K562 (cell line): ENCODE results near the gene THEMIS. TPM values are rescaled to one million over a fixed set of nuclear protein-coding genes. Genes with fewer than 3 reads are reported as not detected.
"Not testable (repeated sequence)": the region's sequence is repeated elsewhere in the genome, so short reads cannot be mapped to it uniquely, and the experiment has no call there.

ENCODE experiments used
- ATAC-seq: fragments of 200-7000 bp; cut with Tn5 transposase; 3 replicates; pipeline ENCODE4 v1.9.1; 2020; ENCODE audit warnings: moderate library complexity
- BruUV-seq: library from RNA; stranded (reverse); fragments of 400-500 nt; replicated peaks from 2 replicates; lab custom pipeline; 2021; lab: Mats Ljungman, UMichigan
- CTCF ChIA-PET: fragments of 300-600 bp; formaldehyde crosslinking; extraction: SDS; loops from one replicate; lab custom pipeline; 2021; ENCODE audit warnings: low intra/inter-chr PET ratio; lab: Yijun Ruan, JAX
- POLR2A ChIA-PET: fragments of 300-600, 350-650 bp; sonication (Branson Sonifier 250); formaldehyde crosslinking; extraction: SDS; loops from one replicate; lab custom pipeline; 2021; ENCODE audit warnings: antibody characterized with exemption, inconsistent platforms; lab: Yijun Ruan, JAX
- DNase-seq, 4 experiments: peaks; one replicate each; pipeline versions ENCODE4 v3.0.0 to v3.0.0-alpha.2; 2011 to 2018; ENCODE audit warnings: low spot score in 3 of 4, mixed read lengths in 3 of 4; ENCODE audit errors: extremely low read depth in 1 of 4
- FAIRE-seq: peaks from 2 replicates; lab custom pipeline; 2011; peaks lifted over from hg19 to GRCh38; lab: Jason Lieb, UNC
- H2AFZ ChIP-seq: 2 replicates; pipeline ENCODE4 v1.6.0; 2011; ENCODE audit warnings: low read depth, low read length, control low read depth, inconsistent platforms
- H3K27ac ChIP-seq: fragments of 200-600 bp; 3 replicates; pipeline ENCODE4 v1.8.0; 2011; ENCODE audit warnings: low read depth, mild to moderate bottlenecking, control low read depth, inconsistent platforms, low read length, moderate library complexity, mixed read lengths; ENCODE audit errors: extremely low read depth
- H3K27me3 ChIP-seq, 2 experiments: fragments of 300-600 bp in 1 of 2; 2 replicates in 1 of 2; 3 replicates in 1 of 2; pipeline versions ENCODE4 v1.6.0 to v1.8.0; 2011; ENCODE audit warnings: inconsistent platforms in 2 of 2, low read length in 2 of 2, mild to moderate bottlenecking in 1 of 2, mixed read lengths in 1 of 2, moderate library complexity in 1 of 2; ENCODE audit not compliant: control insufficient read depth in 2 of 2, insufficient read depth in 2 of 2
- H3K36me3 ChIP-seq: fragments of 300-600 bp; 3 replicates; pipeline ENCODE4 v1.8.0; 2011; ENCODE audit warnings: mild to moderate bottlenecking, low read length, inconsistent platforms; ENCODE audit not compliant: control insufficient read depth, insufficient read depth
- H3K4me1 ChIP-seq, 2 experiments: fragments of 200-600 bp in 1 of 2; replicated peaks in 1 of 2; 2 replicates in 1 of 2; 3 replicates in 1 of 2; pipeline versions ENCODE4 v1.5.1 to v1.8.0; 2011; ENCODE audit warnings: inconsistent platforms in 2 of 2, low read length in 2 of 2, mild to moderate bottlenecking in 1 of 2, mixed read lengths in 1 of 2, moderate library complexity in 1 of 2; ENCODE audit not compliant: control insufficient read depth in 2 of 2, insufficient read depth in 2 of 2
- H3K4me2 ChIP-seq: 2 replicates; pipeline ENCODE4 v1.6.1; 2011; ENCODE audit warnings: low read length, control low read depth, inconsistent platforms, mixed read lengths; ENCODE audit not compliant: insufficient read depth
- H3K4me3 ChIP-seq: fragments of 200-600 bp; sonication (generic), shearing (Covaris generic); 2 replicates; pipeline ENCODE4 v1.5.1; 2016; ENCODE audit warnings: control low read depth, inconsistent platforms
- H3K79me2 ChIP-seq: fragments of 200-600 bp; 3 replicates; pipeline ENCODE4 v1.8.0; 2011; ENCODE audit warnings: low read length, inconsistent platforms; ENCODE audit not compliant: control insufficient read depth, insufficient read depth
- H3K9ac ChIP-seq, 2 experiments: 2 replicates each; pipeline versions ENCODE4 v1.6.0 to v1.6.1; 2011; ENCODE audit warnings: low read depth in 2 of 2, low read length in 2 of 2, control low read depth in 1 of 2, inconsistent platforms in 1 of 2, mild to moderate bottlenecking in 1 of 2, mixed read lengths in 1 of 2; ENCODE audit not compliant: insufficient read depth in 1 of 2
- H3K9me1 ChIP-seq: one replicate; pipeline ENCODE4 v1.6.0; 2011; ENCODE audit warnings: inconsistent platforms, mild to moderate bottlenecking, low read length, moderate library complexity; ENCODE audit not compliant: control insufficient read depth, insufficient read depth
- H3K9me3 ChIP-seq: replicated peaks from 2 replicates; pipeline ENCODE4 v1.5.1; 2011; ENCODE audit warnings: low read depth, low read length, inconsistent platforms; ENCODE audit not compliant: control insufficient read depth, insufficient read depth
- H4K20me1 ChIP-seq: replicated peaks from 2 replicates; pipeline ENCODE4 v1.6.1; 2011; ENCODE audit warnings: low read length, inconsistent platforms, mixed read lengths; ENCODE audit not compliant: control insufficient read depth, insufficient read depth
- CC2D1A ChIP-seq: fragments of 450-650 bp; IDR thresholded peaks from 2 replicates; pipeline ENCODE4 v1.6.1; 2017; ENCODE audit warnings: mild to moderate bottlenecking
- CSDE1 ChIP-seq, 2 experiments: fragments of 450-650 bp; IDR thresholded peaks; 2 replicates each; pipeline ENCODE4 v1.6.1; 2016; ENCODE audit warnings: mild to moderate bottlenecking in 1 of 2
- HDAC1 ChIP-seq, 2 experiments: fragments of 450-650 bp; IDR thresholded peaks; 2 replicates each; pipeline ENCODE4 v1.6.1; 2016 to 2017; ENCODE audit warnings: inconsistent platforms in 1 of 2, mild to moderate bottlenecking in 1 of 2, moderate library complexity in 1 of 2
- PHB2 ChIP-seq: fragments of 450-650 bp; IDR thresholded peaks from 2 replicates; pipeline ENCODE4 v1.6.1; 2017; ENCODE audit warnings: low read depth
- TRIM24 ChIP-seq, 2 experiments: fragments of 450-650 bp; IDR thresholded peaks; 2 replicates each; pipeline ENCODE4 v1.6.1; 2016
- ZFPM2 ChIP-seq: fragments of 250-450 bp; sonication (Bioruptor Pico); IDR thresholded peaks from 2 replicates; pipeline ENCODE4 v1.5.1; 2022; ENCODE audit warnings: mild to moderate bottlenecking
- ZNF707 ChIP-seq: fragments of 250-450 bp; sonication (Bioruptor Pico); conservative IDR thresholded peaks from 2 replicates; pipeline ENCODE4 v1.8.0; 2022; ENCODE audit warnings: inconsistent platforms, mild to moderate bottlenecking, moderate library complexity
- WGBS: fragments of 100-300 bp; shearing (Covaris generic); methylation state at CpG from one replicate; pipeline ENCODE4 v1.1.6; 2016; ENCODE audit warnings: low coverage, mixed read lengths; ENCODE audit not compliant: insufficient coverage; ENCODE audit errors: missing lambda C conversion rate; 5-methylcytosine and 5-hydroxymethylcytosine counted together
- in situ Hi-C: fragments of 300-500 bp; cut with MboI; formaldehyde crosslinking; loops from 4 replicates; pipeline ENCODE4 v1.15.0; 2018; ENCODE audit warnings: inconsistent platforms, mixed read lengths
- intact Hi-C: fragments of 100-400 bp; cut with micrococcal nuclease; formaldehyde crosslinking; loops from 2 replicates; pipeline ENCODE4 v1.14.2; 2022
- polyA plus RNA-seq, 8 experiments: library from polyadenylated mRNA; depleted of rRNA in 4 of 8; stranded (reverse) in 5 of 8; unstranded in 3 of 8; fragments of >200 nt; fragmentation: Nextera tagmentation in 2 of 8; fragmentation: Illumina TruSeq in 1 of 8; extraction: Ambion mirVana in 2 of 8; extraction: Trizol in 1 of 8; gene quantifications; 2 replicates each; pipeline versions ENCODE4 v1.2.1 to v1.2.3, GENCODE V29; 2011 to 2014; ENCODE audit warnings: inconsistent platforms in 1 of 8, missing spikeins in 1 of 8
- total RNA-seq, 7 experiments: library from RNA; depleted of rRNA in 6 of 7; stranded (reverse); fragments of >200 nt in 6 of 7; fragmentation: Illumina TruSeq in 2 of 7; extraction: Trizol in 2 of 7; gene quantifications; 2 replicates each; pipeline versions ENCODE4 v1.2.1 to v1.2.3, GENCODE V29; 2011 to 2021; ENCODE audit warnings: low replicate concordance in 1 of 7

THEMIS gene
- total and polyA plus RNA-seq, 9 of the 15 experiments (the other 6 are each of a cell fraction or from before 2014, with no cell fraction given) = 0.09 TPM; not detected in 8

DNA sequence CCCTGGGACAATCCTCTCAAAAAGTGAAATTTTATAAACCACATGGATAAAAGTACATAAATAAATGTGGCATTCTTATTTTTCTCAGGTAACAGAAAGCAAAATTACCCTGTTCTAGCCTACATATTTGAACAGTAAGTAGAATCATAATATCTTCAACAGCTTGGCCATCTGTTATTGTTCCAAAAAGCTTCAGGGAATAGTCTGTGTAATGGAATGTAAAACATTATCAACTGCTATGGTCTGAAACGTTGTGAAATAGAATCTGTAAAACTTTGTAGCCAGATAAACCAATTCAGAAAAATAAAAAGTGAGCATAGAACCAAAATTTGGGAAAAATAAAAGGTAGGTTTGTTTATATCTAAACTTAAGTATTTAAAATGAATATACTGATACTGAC, 114.7 kb downstream of the THEMIS start (continued):
- no peak for TF ChIP-seq HDAC1 (IDR thresholded peaks at IDR 0.05)

DNA sequence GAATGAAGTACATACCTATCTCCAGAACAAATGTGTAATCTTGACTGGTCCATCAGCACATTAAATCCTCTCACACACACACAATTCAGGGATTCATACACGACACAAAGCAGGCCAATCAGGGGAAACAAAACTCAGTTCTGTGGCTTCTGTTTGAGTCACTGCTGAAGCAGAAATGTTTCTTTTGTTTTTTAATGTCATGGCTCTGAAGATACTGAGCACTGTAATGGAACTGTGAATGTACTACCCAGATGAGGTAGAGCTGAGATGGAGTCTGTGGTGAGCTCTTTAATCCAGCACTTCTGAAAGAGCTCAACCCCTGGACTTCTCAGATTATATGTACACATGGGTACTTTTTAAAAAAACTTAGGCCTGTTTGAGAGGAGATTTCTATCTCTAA, 116.4 kb downstream of the THEMIS start:
- no peaks in the 10 kb centered on the region for H4K20me1 ChIP-seq
- H3K9me1 ChIP-seq = no peaks in the 10 kb centered on the region
- in situ Hi-C loops (no loop called here), intact Hi-C loops (no loop called here)
- no peak overlapping the region for H3K9ac ChIP-seq
- ChIA-PET CTCF (no interaction called here), POLR2A (no interaction called here)
- 0% methylated on average over 1 of the region's 1 CpG for WGBS
- H3K79me2 ChIP-seq = no peaks in the 10 kb centered on the region
- H3K27me3 ChIP-seq = no peaks in the 10 kb centered on the region
- no peak overlapping the region for H2AFZ ChIP-seq
- no peak overlapping the region for H3K27ac ChIP-seq
- no peak overlapping the region for H3K4me2 ChIP-seq
- DNase-seq (no peak), FAIRE-seq (no peak), ATAC-seq (no peak)
- no TSS peak for BruUV-seq
- no peak overlapping the region for H3K4me3 ChIP-seq
- no peaks in the 10 kb centered on the region for H3K36me3 ChIP-seq
- no peaks in the 10 kb centered on the region for H3K4me1 ChIP-seq
- H3K9me3 ChIP-seq = no peaks in the 10 kb centered on the region
- TF ChIP-seq TRIM24 (IDR thresholded peaks at IDR 0.05) = no peak
- TF ChIP-seq CC2D1A = no peak
- TF ChIP-seq ZFPM2 (CRISPR knock-in tag) = no peak
- no peak for TF ChIP-seq ZNF707 (CRISPR knock-in tag)
- no peak for TF ChIP-seq PHB2
- no peak for TF ChIP-seq CSDE1 (IDR thresholded peaks at IDR 0.05)

- H3K27ac ChIP-seq, H3K9ac ChIP-seq, H3K79me2 ChIP-seq, DNase-seq, BruUV-seq, H3K4me1 ChIP-seq, FAIRE-seq, H3K9me1 ChIP-seq, ATAC-seq, H3K36me3 ChIP-seq, POLR2A ChIA-PET, H3K27me3 ChIP-seq, H3K4me2 ChIP-seq, H2AFZ ChIP-seq, in situ Hi-C loops, intact Hi-C loops, H3K4me3 ChIP-seq, CTCF ChIA-PET, H3K9me3 ChIP-seq, H4K20me1 ChIP-seq: not testable (repeated sequence)
- WGBS = 2% methylated on average over 4 of the region's 4 CpGs
These were observed 119.1 kb downstream of the THEMIS start for GRCh38 chr6:127781636-127782272.
